Tibial nerve (tissue), 4 donors: ENCODE results near the gene CKAP2L.

ENCODE experiments used
- EP300 ChIP-seq, 2 donors: sonication (generic); formaldehyde crosslinking; IDR thresholded peaks; one replicate each; pipeline ENCODE4 v1.6.1; 2017; ENCODE audit warnings: antibody characterized with exemption in 2 of 2, mild to moderate bottlenecking in 1 of 2
- POLR2A ChIP-seq, 2 donors: fragments of 450-650 bp; IDR thresholded peaks; one replicate each; pipeline ENCODE4 v1.6.1; 2017; ENCODE audit warnings: antibody characterized with exemption in 2 of 2, mild to moderate bottlenecking in 2 of 2, moderate library complexity in 2 of 2
- TF ChIP-seq, protein P1 (sequence below), 5 experiments: fragments of 200-600 bp in 3 of 5; fragments of 450-650 bp in 2 of 5; sonication (generic) in 3 of 5; IDR thresholded peaks; one replicate each; pipeline ENCODE4 v1.5.1; 2016 to 2019; ENCODE audit warnings: antibody characterized with exemption in 5 of 5, mild to moderate bottlenecking in 3 of 5, moderate library complexity in 2 of 5

DNA sequence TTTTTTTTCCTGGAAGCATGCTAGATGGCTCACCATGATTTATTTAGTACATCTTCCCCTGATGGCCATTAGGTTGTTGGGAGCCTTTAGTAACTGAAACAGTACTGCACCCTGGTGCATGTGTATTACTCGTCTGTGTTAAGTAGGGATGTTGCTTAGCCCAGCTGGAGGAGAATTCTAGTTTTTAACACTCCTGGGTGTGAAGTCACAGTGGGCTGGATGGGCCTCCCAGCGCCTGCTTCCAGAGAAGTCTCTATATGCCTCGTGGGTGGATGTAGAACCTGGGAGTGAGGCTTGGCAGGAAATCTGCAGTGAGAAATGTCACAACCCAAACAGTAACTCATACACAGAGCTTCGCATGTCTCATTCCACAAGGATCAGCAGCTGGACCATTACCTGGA is 72.5 kb downstream of the CKAP2L start:
- TF ChIP-seq POLR2A (IDR thresholded peaks at IDR 0.05) (no peak), EP300 (IDR thresholded peaks at IDR 0.05) (no peak)
- TF ChIP-seq, protein P1, sequence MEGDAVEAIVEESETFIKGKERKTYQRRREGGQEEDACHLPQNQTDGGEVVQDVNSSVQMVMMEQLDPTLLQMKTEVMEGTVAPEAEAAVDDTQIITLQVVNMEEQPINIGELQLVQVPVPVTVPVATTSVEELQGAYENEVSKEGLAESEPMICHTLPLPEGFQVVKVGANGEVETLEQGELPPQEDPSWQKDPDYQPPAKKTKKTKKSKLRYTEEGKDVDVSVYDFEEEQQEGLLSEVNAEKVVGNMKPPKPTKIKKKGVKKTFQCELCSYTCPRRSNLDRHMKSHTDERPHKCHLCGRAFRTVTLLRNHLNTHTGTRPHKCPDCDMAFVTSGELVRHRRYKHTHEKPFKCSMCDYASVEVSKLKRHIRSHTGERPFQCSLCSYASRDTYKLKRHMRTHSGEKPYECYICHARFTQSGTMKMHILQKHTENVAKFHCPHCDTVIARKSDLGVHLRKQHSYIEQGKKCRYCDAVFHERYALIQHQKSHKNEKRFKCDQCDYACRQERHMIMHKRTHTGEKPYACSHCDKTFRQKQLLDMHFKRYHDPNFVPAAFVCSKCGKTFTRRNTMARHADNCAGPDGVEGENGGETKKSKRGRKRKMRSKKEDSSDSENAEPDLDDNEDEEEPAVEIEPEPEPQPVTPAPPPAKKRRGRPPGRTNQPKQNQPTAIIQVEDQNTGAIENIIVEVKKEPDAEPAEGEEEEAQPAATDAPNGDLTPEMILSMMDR (IDR thresholded peaks at IDR 0.05) = no peak
